HepG2 (cell line): ENCODE results near the gene HSF2BP. TPM values are rescaled to one million over a fixed set of nuclear protein-coding genes. Genes with fewer than 3 reads are reported as not detected.
A peak's percentile ranks its signal among the peaks of the same experiment; 100 is the strongest.

ENCODE experiments used
- ATAC-seq: fragments of 200-7000 bp; cut with Tn5 transposase; 3 replicates; pipeline ENCODE4 v1.9.1; 2020; ENCODE audit warnings: mild to moderate bottlenecking, moderate library complexity
- BruUV-seq: library from RNA; stranded (reverse); fragments of 400-500 nt; replicated peaks from 2 replicates; lab custom pipeline; 2021; lab: Mats Ljungman, UMichigan
- CTCF ChIA-PET: fragments of 300-600 bp; formaldehyde crosslinking; extraction: SDS; loops from one replicate; lab custom pipeline; 2021; ENCODE audit warnings: low total read pairs, inconsistent platforms, low intra/inter-chr PET ratio; lab: Yijun Ruan, JAX
- POLR2A ChIA-PET: fragments of 350-600 bp; sonication (Branson Sonifier 250); formaldehyde crosslinking; loops from one replicate; lab custom pipeline; 2020; ENCODE audit warnings: antibody characterized with exemption, inconsistent platforms; lab: Yijun Ruan, JAX
- DNase-seq: peaks from one replicate; pipeline ENCODE4 v3.0.0-alpha.2; 2015; ENCODE audit warnings: low spot score
- FAIRE-seq: peaks from 3 replicates; lab custom pipeline; 2011; peaks lifted over from hg19 to GRCh38; lab: Jason Lieb, UNC
- H2AFZ ChIP-seq: one replicate; pipeline ENCODE4 v1.6.1; 2011; ENCODE audit warnings: low read length, inconsistent platforms
- H3K27ac ChIP-seq: fragments of 300-600 bp; 3 replicates; pipeline ENCODE4 v1.8.0; 2011; ENCODE audit warnings: mixed run types, mild to moderate bottlenecking, mixed read lengths, low read length, inconsistent platforms; ENCODE audit not compliant: insufficient read depth; ENCODE audit errors: extremely low read length
- H3K27me3 ChIP-seq, 2 experiments: fragments of 200-600 bp in 1 of 2; 2 replicates in 1 of 2; 3 replicates in 1 of 2; pipeline versions ENCODE4 v1.6.0 to v1.8.0; 2011; ENCODE audit warnings: low read length in 2 of 2, mild to moderate bottlenecking in 2 of 2, moderate library complexity in 2 of 2, inconsistent platforms in 1 of 2; ENCODE audit not compliant: insufficient read depth in 2 of 2, control insufficient read depth in 1 of 2
- H3K36me3 ChIP-seq, 2 experiments: fragments of 200-600 bp in 1 of 2; replicated peaks in 1 of 2; 2 replicates in 1 of 2; 3 replicates in 1 of 2; pipeline versions ENCODE4 v1.5.1 to v1.8.0; 2011; ENCODE audit warnings: low read length in 2 of 2, inconsistent platforms in 1 of 2; ENCODE audit not compliant: insufficient read depth in 2 of 2, control insufficient read depth in 1 of 2
- H3K4me1 ChIP-seq: 2 replicates; pipeline ENCODE4 v1.5.1; 2012; ENCODE audit warnings: low read length, inconsistent platforms; ENCODE audit not compliant: insufficient read depth
- H3K4me2 ChIP-seq: 2 replicates; pipeline ENCODE4 v1.6.0; 2011; ENCODE audit warnings: low read depth, low read length, inconsistent platforms
- H3K4me3 ChIP-seq, 3 experiments: fragments of 200-600 bp in 1 of 3; sonication (generic), shearing (Covaris generic) in 1 of 3; replicated peaks in 1 of 3; 2 replicates each; pipeline ENCODE4 v1.5.1; 2011 to 2016; ENCODE audit warnings: low read length in 3 of 3, inconsistent platforms in 2 of 3, low read depth in 2 of 3, mild to moderate bottlenecking in 2 of 3, control low read depth in 1 of 3, mixed read lengths in 1 of 3; ENCODE audit not compliant: insufficient read depth in 1 of 3
- H3K79me2 ChIP-seq: one replicate; pipeline ENCODE4 v1.6.1; 2011; ENCODE audit warnings: low read length, inconsistent platforms; ENCODE audit not compliant: insufficient read depth
- H3K9ac ChIP-seq: 2 replicates; pipeline ENCODE4 v1.6.0; 2011; ENCODE audit warnings: mild to moderate bottlenecking, low read depth, low read length, inconsistent platforms; ENCODE audit not compliant: insufficient read depth
- H3K9me3 ChIP-seq: 2 replicates; pipeline ENCODE4 v1.5.1; 2012; ENCODE audit warnings: mild to moderate bottlenecking, low read length
- H4K20me1 ChIP-seq: 2 replicates; pipeline ENCODE4 v1.6.0; 2011; ENCODE audit warnings: inconsistent platforms, mild to moderate bottlenecking, low read length, moderate library complexity; ENCODE audit not compliant: insufficient read depth
- ARID4A ChIP-seq: sonication (generic); formaldehyde crosslinking; IDR thresholded peaks from 2 replicates; pipeline ENCODE4 v1.5.0; 2020; ENCODE audit warnings: mild to moderate bottlenecking, missing genetic modification reagents, borderline replicate concordance
- ZMYM3 ChIP-seq: sonication (generic); formaldehyde crosslinking; IDR thresholded peaks from 2 replicates; pipeline ENCODE4 v1.5.1; 2020; ENCODE audit warnings: mild to moderate bottlenecking, missing genetic modification reagents
- WGBS: methylation state at CpG from one replicate; pipeline ENCODE4 v1.1.6; 2017; ENCODE audit warnings: low lambda C conversion rate; 5-methylcytosine and 5-hydroxymethylcytosine counted together
- in situ Hi-C: cut with HindIII; loops from 2 replicates; pipeline ENCODE4 v1.10.0; 2017; ENCODE audit warnings: low pct_unique_long_range_greater_than_20kb; ENCODE audit not compliant: extremely low pct_ligation_motif_present
- intact Hi-C: fragments of 100-400 bp; cut with micrococcal nuclease; formaldehyde crosslinking; loops from one replicate; pipeline ENCODE4 v1.10.0; 2022; ENCODE audit not compliant: unreplicated experiment
- polyA plus RNA-seq, 8 experiments: library from polyadenylated mRNA; depleted of rRNA in 3 of 8; stranded (reverse) in 7 of 8; unstranded in 1 of 8; fragments of >200 nt; fragmentation: Illumina TruSeq in 4 of 8; extraction: Trizol in 4 of 8; gene quantifications; 2 replicates each; pipeline versions ENCODE4 v1.2.1 to v1.2.3, GENCODE V29; 2011 to 2016; ENCODE audit warnings: low read depth in 4 of 8, missing spikeins in 1 of 8, mixed read lengths in 1 of 8; ENCODE audit not compliant: insufficient read depth in 1 of 8
- total RNA-seq, 5 experiments: library from RNA; depleted of rRNA; stranded (reverse); fragments of >200 nt; fragmentation: Illumina TruSeq; extraction: Trizol; gene quantifications; 2 replicates each; pipeline ENCODE4 v1.2.3, GENCODE V29; 2016; ENCODE audit warnings: low read depth in 1 of 5

HSF2BP gene
- total and polyA plus RNA-seq, 2 of the 13 experiments (the other 11 are each of a cell fraction or from before 2014, with no cell fraction given), result 0.67 to 2.2 TPM

GRCh38 chr21:43708745-43709381, 49.6 kb upstream of the HSF2BP start:
- FAIRE-seq (no peak), DNase-seq (no peak), ATAC-seq (no peak)
- Histone ChIP-seq H3K36me3 (no peaks in the 10 kb centered on the region), H3K9ac (no peak overlapping the region), H4K20me1 (no peaks in the 10 kb centered on the region), H3K27me3 (peaks cover 2 to 6% of the 10 kb centered on the region in 2 experiments; a peak in 4 of 5 replicates), H3K27ac (no peak overlapping the region), H3K79me2 (no peaks in the 10 kb centered on the region), H3K4me2 (no peak overlapping the region), H3K4me3 (no peak overlapping the region), H3K9me3 (no peaks in the 10 kb centered on the region), H2AFZ (no peak overlapping the region)
- intact Hi-C loops (loop anchor here (10.0 kb wide), 1 partner anchor 66 kb away; the partner anchor contains the start of gene CSTB), in situ Hi-C loops (no loop called here)
- 86% methylated on average over 13 of the region's 13 CpGs for WGBS
- BruUV-seq, result no TSS peak
- POLR2A ChIA-PET, result no interaction called here
- TF ChIP-seq ARID4A (no peak), ZMYM3 (CRISPR knock-in tag) (peak; percentile 73)
- TF ChIP-seq, all 625 proteins: peak for 1
- peaks cover 60% of the 10 kb centered on the region for H3K4me1 ChIP-seq
- CTCF ChIA-PET, result no interaction called here
